ENCODE measurements around the gene N4BP2. TPM values are rescaled to one million over a fixed set of nuclear protein-coding genes. Genes with fewer than 3 reads are reported as not detected.

Gene N4BP2
- total RNA-seq, 4 donors from 2014 or later: 5.5 to 9.7 (median 7.7) TPM

DNA sequence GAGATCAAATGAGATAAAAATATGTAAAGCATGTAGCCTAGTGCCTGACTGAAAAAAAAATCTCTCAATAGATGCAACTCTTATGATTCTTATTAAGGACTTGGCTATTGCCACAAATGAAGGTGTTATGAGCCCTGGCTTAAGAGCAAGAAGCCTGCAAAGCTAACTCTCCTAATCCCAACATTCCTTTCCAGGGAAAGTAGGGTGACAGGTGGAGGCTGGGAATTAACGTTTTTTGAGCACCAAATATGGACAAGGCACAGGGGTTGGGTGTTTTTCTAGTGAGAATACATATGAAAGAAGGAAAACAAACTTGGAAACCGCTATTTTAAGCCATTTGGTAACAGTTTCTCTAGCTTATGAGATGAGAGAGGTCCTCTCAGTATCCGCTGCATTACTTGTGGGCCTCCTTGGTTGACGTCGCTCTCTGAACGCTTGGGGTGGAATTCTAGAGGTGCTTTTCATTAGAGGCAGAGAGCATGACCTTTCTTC, 142.6 kb downstream of the N4BP2 start:
- H3K9me3 ChIP-seq: no peaks in the 10 kb centered on the region
- H3K4me1 ChIP-seq: no peaks in the 10 kb centered on the region
- H3K36me3 ChIP-seq: no peaks in the 10 kb centered on the region
- 74% methylated on average over 6 of the region's 6 CpGs for WGBS
- DNase-seq (ENCODE audit: extremely low spot score): no peak
- H3K27me3 ChIP-seq: no peaks in the 10 kb centered on the region
- H3K4me3 ChIP-seq: peak overlapping the region in 1 of 4 donors; percentile 27
- intact Hi-C loops (cut with DNase I): no loop called here
- TF ChIP-seq POLR2A (IDR thresholded peaks at IDR 0.05; ENCODE audit: low read depth) (no peak), POLR2AphosphoS5 (IDR thresholded peaks at IDR 0.05) (no peak), EP300 (IDR thresholded peaks at IDR 0.05) (no peak)
- TF ChIP-seq, protein P1, sequence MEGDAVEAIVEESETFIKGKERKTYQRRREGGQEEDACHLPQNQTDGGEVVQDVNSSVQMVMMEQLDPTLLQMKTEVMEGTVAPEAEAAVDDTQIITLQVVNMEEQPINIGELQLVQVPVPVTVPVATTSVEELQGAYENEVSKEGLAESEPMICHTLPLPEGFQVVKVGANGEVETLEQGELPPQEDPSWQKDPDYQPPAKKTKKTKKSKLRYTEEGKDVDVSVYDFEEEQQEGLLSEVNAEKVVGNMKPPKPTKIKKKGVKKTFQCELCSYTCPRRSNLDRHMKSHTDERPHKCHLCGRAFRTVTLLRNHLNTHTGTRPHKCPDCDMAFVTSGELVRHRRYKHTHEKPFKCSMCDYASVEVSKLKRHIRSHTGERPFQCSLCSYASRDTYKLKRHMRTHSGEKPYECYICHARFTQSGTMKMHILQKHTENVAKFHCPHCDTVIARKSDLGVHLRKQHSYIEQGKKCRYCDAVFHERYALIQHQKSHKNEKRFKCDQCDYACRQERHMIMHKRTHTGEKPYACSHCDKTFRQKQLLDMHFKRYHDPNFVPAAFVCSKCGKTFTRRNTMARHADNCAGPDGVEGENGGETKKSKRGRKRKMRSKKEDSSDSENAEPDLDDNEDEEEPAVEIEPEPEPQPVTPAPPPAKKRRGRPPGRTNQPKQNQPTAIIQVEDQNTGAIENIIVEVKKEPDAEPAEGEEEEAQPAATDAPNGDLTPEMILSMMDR (IDR thresholded peaks at IDR 0.05): no peak
- no peak overlapping the region for H3K27ac ChIP-seq (replicated peaks in 1 of 4)

DNA sequence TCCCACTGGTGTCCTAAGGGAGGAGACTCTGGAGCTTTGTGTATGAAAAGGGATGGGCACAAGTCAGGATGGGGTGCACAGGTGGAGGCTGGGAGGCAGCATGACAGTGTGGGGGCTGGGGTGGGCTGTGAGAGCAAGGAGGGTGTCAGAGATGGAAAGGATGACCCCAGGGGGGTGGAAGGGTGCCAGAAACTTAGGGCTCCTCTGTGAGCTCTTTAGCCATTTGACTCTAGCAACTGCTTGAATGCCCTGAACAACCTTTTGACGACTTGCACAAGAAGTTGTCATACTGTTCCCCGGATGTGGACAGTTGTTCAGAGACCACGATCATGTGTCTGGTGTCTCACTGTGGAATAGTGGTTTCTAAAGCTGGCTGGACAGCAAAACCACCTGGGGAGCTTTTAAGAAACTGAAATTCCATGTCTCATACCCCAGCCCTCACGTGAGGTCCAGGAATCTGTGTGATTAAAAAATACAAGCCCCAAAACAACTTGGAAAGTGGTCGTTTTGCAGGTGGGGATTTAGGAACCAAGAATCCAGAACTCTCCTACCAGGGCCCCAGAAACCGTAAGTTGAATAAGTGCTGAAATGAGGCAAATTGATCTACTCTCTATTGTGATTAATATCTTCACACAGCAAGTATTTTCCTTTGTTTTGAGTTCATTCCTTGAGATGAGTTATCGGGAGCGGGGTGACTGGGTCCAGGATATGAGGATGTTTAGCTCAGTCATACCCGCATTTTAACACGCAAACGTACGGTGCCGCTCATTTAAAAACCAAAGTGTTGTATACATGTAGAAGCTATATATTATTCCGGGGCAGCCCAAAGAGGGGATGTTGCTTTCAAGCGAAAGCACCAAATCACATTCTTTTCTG, 143.6 kb downstream of the N4BP2 start:
- no peaks in the 10 kb centered on the region for H3K9me3 ChIP-seq
- intact Hi-C loops (cut with DNase I): no loop called here
- H3K27me3 ChIP-seq: no peaks in the 10 kb centered on the region
- no peaks in the 10 kb centered on the region for H3K4me1 ChIP-seq
- DNase-seq (ENCODE audit: extremely low spot score): no peak
- peak overlapping the region in 1 of 4 donors; percentile 20 for H3K4me3 ChIP-seq
- TF ChIP-seq EP300 (IDR thresholded peaks at IDR 0.05) (no peak), POLR2AphosphoS5 (IDR thresholded peaks at IDR 0.05) (peak in 1 of 2 donors; percentile 25), POLR2A (IDR thresholded peaks at IDR 0.05; ENCODE audit: low read depth) (no peak)
- H3K36me3 ChIP-seq: no peaks in the 10 kb centered on the region
- H3K27ac ChIP-seq (replicated peaks in 1 of 4): peak overlapping the region in 1 of 4 donors; percentile 28
- 80% methylated on average over 15 of the region's 15 CpGs for WGBS

DNA sequence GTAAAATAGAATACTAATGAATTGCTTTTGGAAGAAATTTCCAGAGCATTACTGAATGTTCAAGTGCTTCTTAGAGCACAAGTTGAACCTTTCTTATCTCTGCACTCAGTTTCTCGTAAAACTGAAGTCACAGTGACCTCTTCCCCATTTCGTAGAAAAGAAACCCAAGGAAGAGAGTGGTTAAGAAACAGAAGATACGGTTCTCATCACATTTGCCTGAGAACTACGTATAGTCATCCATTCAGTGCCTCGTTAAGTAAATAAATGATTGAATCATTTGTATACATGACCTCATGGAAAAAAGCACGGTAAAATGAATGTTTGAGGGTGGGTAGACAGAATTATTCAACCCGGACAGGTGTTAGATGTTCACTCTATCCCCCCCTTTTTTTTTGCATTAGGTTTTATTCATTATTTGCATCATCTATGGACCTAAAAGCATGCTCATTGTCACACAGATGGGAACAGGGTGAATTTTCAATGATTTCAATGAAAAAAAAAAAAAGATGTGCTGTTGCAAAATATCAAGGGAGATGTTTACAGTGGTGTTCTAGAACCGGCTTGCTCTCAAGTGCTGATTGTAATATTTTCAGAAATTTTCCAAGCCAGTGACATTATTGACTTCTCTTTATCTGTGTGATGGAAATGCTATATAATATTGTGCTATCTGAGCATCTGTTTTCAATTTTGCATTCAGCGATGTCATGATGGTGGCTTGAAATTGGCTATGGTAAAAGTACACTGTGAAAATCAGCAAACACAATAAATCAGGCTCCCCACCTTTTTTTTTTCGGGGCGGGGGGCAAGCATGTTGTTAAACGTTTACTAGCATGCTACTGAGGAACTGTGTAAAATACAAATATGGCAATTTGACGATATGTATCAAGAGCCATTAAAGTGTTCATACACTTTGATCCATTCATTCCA, 144.5 kb downstream of the N4BP2 start:
- Histone ChIP-seq H3K4me3 (peak overlapping the region in 1 of 4 donors; percentile 12), H3K27ac (replicated peaks in 1 of 4) (peak overlapping the region in 1 of 4 donors; percentile 28), H3K4me1 (no peaks in the 10 kb centered on the region), H3K9me3 (no peaks in the 10 kb centered on the region), H3K27me3 (no peaks in the 10 kb centered on the region), H3K36me3 (no peaks in the 10 kb centered on the region)
- DNase-seq (ENCODE audit: extremely low spot score): no peak
- intact Hi-C loops (cut with DNase I): no loop called here
- 63% methylated on average over 13 of the region's 13 CpGs for WGBS
- TF ChIP-seq POLR2A (IDR thresholded peaks at IDR 0.05; ENCODE audit: low read depth): no peak
- TF ChIP-seq, protein P1 (IDR thresholded peaks at IDR 0.05): no peak
- no peak for TF ChIP-seq POLR2AphosphoS5 (IDR thresholded peaks at IDR 0.05)
- no peak for TF ChIP-seq EP300 (IDR thresholded peaks at IDR 0.05)

DNA sequence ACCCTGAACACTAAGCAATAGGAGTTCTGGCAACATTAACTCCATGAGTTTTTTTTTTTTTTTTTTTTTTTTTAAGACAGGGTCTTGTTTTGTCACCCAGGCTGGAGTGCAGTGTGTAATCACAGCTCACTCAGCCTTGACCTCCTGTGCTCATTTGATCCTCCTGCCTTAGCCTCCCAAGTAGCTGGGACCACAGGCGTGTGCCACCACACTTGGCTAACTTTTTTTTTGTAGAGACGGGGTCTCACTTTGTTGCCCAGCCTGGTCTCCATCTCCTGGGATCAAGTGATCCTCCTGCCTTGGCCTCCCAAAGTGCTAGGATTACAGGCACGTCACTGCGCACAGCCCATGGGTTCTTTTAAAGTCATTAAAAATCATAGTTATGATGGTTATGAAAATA, 145.2 kb downstream of the N4BP2 start:
- no peaks in the 10 kb centered on the region for H3K27me3 ChIP-seq
- no peak overlapping the region for H3K27ac ChIP-seq (replicated peaks in 1 of 4)
- no peaks in the 10 kb centered on the region for H3K9me3 ChIP-seq
- no peak for DNase-seq (ENCODE audit: extremely low spot score)
- 91% methylated on average over 4 of the region's 4 CpGs for WGBS
- H3K4me1 ChIP-seq: no peaks in the 10 kb centered on the region
- H3K4me3 ChIP-seq: no peak overlapping the region
- TF ChIP-seq POLR2A (IDR thresholded peaks at IDR 0.05; ENCODE audit: low read depth): no peak
- no peak for TF ChIP-seq POLR2AphosphoS5 (IDR thresholded peaks at IDR 0.05)
- no peak for TF ChIP-seq EP300 (IDR thresholded peaks at IDR 0.05)
- TF ChIP-seq, protein P1 (IDR thresholded peaks at IDR 0.05): no peak
- H3K36me3 ChIP-seq: no peaks in the 10 kb centered on the region
- intact Hi-C loops (cut with DNase I): no loop called here

Data from esophagus muscularis mucosa (tissue), 4 donors.